ENCODE results near the gene SMIM36.

DNA sequence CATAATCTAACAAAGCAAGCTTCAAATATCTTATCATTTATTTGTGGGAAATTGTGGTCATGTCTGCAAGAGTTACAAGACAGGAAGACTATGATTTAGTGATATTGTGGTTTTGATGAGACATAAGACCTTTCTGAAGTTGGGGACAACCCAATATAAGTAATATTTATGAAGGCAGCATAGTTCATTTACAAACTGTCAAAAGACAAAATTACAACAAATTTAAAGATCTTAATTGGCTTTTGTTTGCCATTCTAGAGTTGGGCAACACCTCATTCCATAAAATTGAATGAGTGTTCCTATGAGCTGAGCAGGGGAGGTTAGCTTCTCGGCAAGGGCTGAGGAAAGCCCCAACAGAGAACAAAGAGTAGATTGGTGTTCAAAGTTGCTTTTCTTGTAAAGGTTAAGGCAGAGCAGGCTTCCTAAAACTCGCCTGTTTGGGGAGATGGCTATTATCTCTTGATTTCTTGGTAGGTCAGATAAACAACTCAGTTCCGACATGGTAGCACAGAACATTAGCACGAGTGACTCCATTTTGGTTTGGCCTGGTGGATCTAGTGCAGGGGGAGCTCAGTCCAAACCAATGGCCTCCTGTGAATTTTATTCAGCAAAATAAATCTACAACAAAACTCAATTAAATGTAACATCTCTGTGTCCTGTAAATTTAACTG, 78.8 kb downstream of the SMIM36 start:
- TF ChIP-seq, protein P1, sequence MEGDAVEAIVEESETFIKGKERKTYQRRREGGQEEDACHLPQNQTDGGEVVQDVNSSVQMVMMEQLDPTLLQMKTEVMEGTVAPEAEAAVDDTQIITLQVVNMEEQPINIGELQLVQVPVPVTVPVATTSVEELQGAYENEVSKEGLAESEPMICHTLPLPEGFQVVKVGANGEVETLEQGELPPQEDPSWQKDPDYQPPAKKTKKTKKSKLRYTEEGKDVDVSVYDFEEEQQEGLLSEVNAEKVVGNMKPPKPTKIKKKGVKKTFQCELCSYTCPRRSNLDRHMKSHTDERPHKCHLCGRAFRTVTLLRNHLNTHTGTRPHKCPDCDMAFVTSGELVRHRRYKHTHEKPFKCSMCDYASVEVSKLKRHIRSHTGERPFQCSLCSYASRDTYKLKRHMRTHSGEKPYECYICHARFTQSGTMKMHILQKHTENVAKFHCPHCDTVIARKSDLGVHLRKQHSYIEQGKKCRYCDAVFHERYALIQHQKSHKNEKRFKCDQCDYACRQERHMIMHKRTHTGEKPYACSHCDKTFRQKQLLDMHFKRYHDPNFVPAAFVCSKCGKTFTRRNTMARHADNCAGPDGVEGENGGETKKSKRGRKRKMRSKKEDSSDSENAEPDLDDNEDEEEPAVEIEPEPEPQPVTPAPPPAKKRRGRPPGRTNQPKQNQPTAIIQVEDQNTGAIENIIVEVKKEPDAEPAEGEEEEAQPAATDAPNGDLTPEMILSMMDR (IDR thresholded peaks at IDR 0.05), result no peak
- TF ChIP-seq POLR2A (IDR thresholded peaks at IDR 0.05), result no peak
